ENCODE data around the gene DCX.

GRCh38 chrX:111376486-111376885 is 35.5 kb downstream of the DCX start:
- TF ChIP-seq CTCF (IDR thresholded peaks at IDR 0.05 in 2 of 3, conservative IDR thresholded peaks at IDR 0.05 in 1 of 3; ENCODE audit: borderline replicate concordance in 1 of 3, insufficient read depth in 1 of 3, low read depth in 2 of 3, low read length in 2 of 3) (no peak), YY1 (IDR thresholded peaks at IDR 0.05; ENCODE audit: extremely low read depth, insufficient replicate concordance, low read depth, low read length) (no peak), POLR2A (IDR thresholded peaks at IDR 0.05; ENCODE audit: borderline replicate concordance, extremely low read depth, insufficient read depth, insufficient read length) (no peak), SIN3A (IDR thresholded peaks at IDR 0.05; ENCODE audit: low read depth) (no peak), EZH2 (IDR thresholded peaks at IDR 0.05) (no peak), JUND (IDR thresholded peaks at IDR 0.05) (no peak), POLR2AphosphoS5 (IDR thresholded peaks at IDR 0.05; ENCODE audit: low read depth, low read length) (no peak)

All from HCT116 (cell line).